Activated CD4-positive, alpha-beta memory T cell treated with anti-CD3 and anti-CD28 coated beads, Interleukin-2, amount 10 ng/mL, durations not matched to agents 7 days and 5 days (primary cell): ENCODE measurements around the gene MLF1. TPM values are rescaled to one million over a fixed set of nuclear protein-coding genes. Genes with fewer than 3 reads are reported as not detected.
"Not testable (repeated sequence)": the region's sequence is repeated elsewhere in the genome, so short reads cannot be mapped to it uniquely, and the experiment has no call there.

Experiments
- CTCF ChIA-PET: fragments of 350-600 bp; sonication (Branson Sonifier 250); formaldehyde crosslinking; loops from one replicate; lab custom pipeline; 2021; ENCODE audit warnings: antibody characterized with exemption, inconsistent platforms; lab: Charles Lee
- POLR2A ChIA-PET: fragments of 350-600 bp; sonication (Branson Sonifier 250); formaldehyde crosslinking; loops from one replicate; lab custom pipeline; 2021; ENCODE audit warnings: antibody characterized with exemption; lab: Charles Lee
- DNase-seq: peaks from one replicate; pipeline ENCODE4 v3.0.0-alpha.2; 2020
- H3K27ac Mint-ChIP-seq: one replicate; pipeline ENCODE4 v1.8.0; 2021; ENCODE audit warnings: mild to moderate bottlenecking, mixed read lengths
- H3K27me3 Mint-ChIP-seq: one replicate; pipeline ENCODE4 v1.8.0; 2021; ENCODE audit warnings: mixed read lengths
- H3K36me3 Mint-ChIP-seq: one replicate; pipeline ENCODE4 v1.8.0; 2021; ENCODE audit warnings: low read depth, mixed read lengths
- H3K4me1 Mint-ChIP-seq: one replicate; pipeline ENCODE4 v1.8.0; 2021; ENCODE audit warnings: mixed read lengths
- H3K4me3 Mint-ChIP-seq: one replicate; pipeline ENCODE4 v1.8.0; 2021; ENCODE audit warnings: mild to moderate bottlenecking, mixed read lengths
- H3K9me3 Mint-ChIP-seq: one replicate; pipeline ENCODE4 v1.8.0; 2021; ENCODE audit warnings: mixed read lengths
- total RNA-seq, 2 experiments: library from RNA; stranded (reverse); gene quantifications; one replicate each; pipeline ENCODE4 v1.2.3, GENCODE V29; 2021

MLF1 gene
- total RNA-seq, result 1 to 10 TPM; 1.0 to 1.5 TPM

GRCh38 chr3:158570999-158571702 is at the start of gene MLF1:
Gene MLF1, plus strand, starts transcription at chr3:158571194. Its CDS starts 107 bp downstream, at chr3:158571301.
- no peaks in the 10 kb centered on the region for H3K9me3 Mint-ChIP-seq
- H3K4me1 Mint-ChIP-seq, result peaks cover 11% of the 10 kb centered on the region
- POLR2A ChIA-PET, result interaction anchor here (1.0 to 2.1 kb wide), 2 partner anchors 12 to 74 kb away, joined by 3 to 5 read pairs; partner anchors contain the start of gene GFM1
- peak within 1 kb of the TSS; percentile 75 for H3K4me3 Mint-ChIP-seq
- H3K27ac Mint-ChIP-seq, result peak within 1 kb of the TSS; percentile 31
- DNase-seq, result peak; percentile 87
- CTCF ChIA-PET, result interaction anchor here (0.6 to 3.4 kb wide), 3 partner anchors 33 to 953 kb away, joined by 3 to 22 read pairs (median 3); partner anchors contain the start of gene GFM1
- peaks cover 18% of the 10 kb centered on the region for H3K27me3 Mint-ChIP-seq
- H3K36me3 Mint-ChIP-seq, result no peaks in the 10 kb centered on the region

- Mint-ChIP-seq H3K9me3 (no peaks in the 10 kb centered on the region), H3K36me3 (no peaks in the 10 kb centered on the region), H3K4me1 (no peaks in the 10 kb centered on the region), H3K27ac (no peak overlapping the region), H3K4me3 (no peak overlapping the region), H3K27me3 (no peaks in the 10 kb centered on the region)
- POLR2A ChIA-PET, result no interaction called here
- no peak for DNase-seq
- CTCF ChIA-PET, result no interaction called here
Observed at GRCh38 chr3:158522221-158523136, 48.5 kb upstream of the MLF1 start.

- Mint-ChIP-seq H3K4me1 (no peaks in the 10 kb centered on the region), H3K36me3 (no peaks in the 10 kb centered on the region), H3K27ac (no peak overlapping the region), H3K9me3 (no peaks in the 10 kb centered on the region), H3K27me3 (no peaks in the 10 kb centered on the region), H3K4me3 (no peak overlapping the region)
- ChIA-PET POLR2A (no interaction called here), CTCF (interaction anchor here (0.9 to 1.1 kb wide), 2 partner anchors 12 to 26 kb away, joined by 3 to 4 read pairs; no protein-coding TSS in a partner anchor)
- no peak for DNase-seq
Observed at GRCh38 chr3:158528076-158528674, 42.8 kb upstream of the MLF1 start.

- no peaks in the 10 kb centered on the region for H3K9me3 Mint-ChIP-seq
- no peak overlapping the region for H3K27ac Mint-ChIP-seq
- no peak for DNase-seq
- ChIA-PET CTCF (interaction anchor here (0.9 to 1.6 kb wide), 3 partner anchors 9 to 917 kb away, joined by 3 to 7 read pairs (median 6); no protein-coding TSS in a partner anchor), POLR2A (no interaction called here)
- H3K4me1 Mint-ChIP-seq, result no peaks in the 10 kb centered on the region
- no peaks in the 10 kb centered on the region for H3K36me3 Mint-ChIP-seq
- no peak overlapping the region for H3K4me3 Mint-ChIP-seq
- H3K27me3 Mint-ChIP-seq, result no peaks in the 10 kb centered on the region
Observed at GRCh38 chr3:158531334-158531733, 39.7 kb upstream of the MLF1 start.

GRCh38 chr3:158532099-158532734 is 38.8 kb upstream of the MLF1 start:
- H3K27ac Mint-ChIP-seq, result no peak overlapping the region
- H3K4me3 Mint-ChIP-seq, result no peak overlapping the region
- CTCF ChIA-PET, result interaction anchor here (0.9 to 1.6 kb wide), 3 partner anchors 8 to 917 kb away, joined by 3 to 7 read pairs (median 6); no protein-coding TSS in a partner anchor
- H3K36me3 Mint-ChIP-seq, result no peaks in the 10 kb centered on the region
- POLR2A ChIA-PET, result no interaction called here
- H3K27me3 Mint-ChIP-seq, result no peaks in the 10 kb centered on the region
- H3K9me3 Mint-ChIP-seq, result no peaks in the 10 kb centered on the region
- H3K4me1 Mint-ChIP-seq, result no peaks in the 10 kb centered on the region
- no peak for DNase-seq

GRCh38 chr3:158535918-158536317 is 35.1 kb upstream of the MLF1 start:
- no peaks in the 10 kb centered on the region for H3K9me3 Mint-ChIP-seq
- H3K4me1 Mint-ChIP-seq, result no peaks in the 10 kb centered on the region
- H3K27ac Mint-ChIP-seq, result no peak overlapping the region
- POLR2A ChIA-PET, result no interaction called here
- H3K36me3 Mint-ChIP-seq, result no peaks in the 10 kb centered on the region
- no peak for DNase-seq
- no peak overlapping the region for H3K4me3 Mint-ChIP-seq
- CTCF ChIA-PET, result no interaction called here
- no peaks in the 10 kb centered on the region for H3K27me3 Mint-ChIP-seq

GRCh38 chr3:158539414-158540014 is 31.5 kb upstream of the MLF1 start:
- Mint-ChIP-seq H3K4me3 (no peak overlapping the region), H3K4me1 (no peaks in the 10 kb centered on the region), H3K36me3 (peaks cover 3% of the 10 kb centered on the region), H3K27ac (no peak overlapping the region), H3K9me3 (no peaks in the 10 kb centered on the region), H3K27me3 (no peaks in the 10 kb centered on the region)
- peak; percentile 31 for DNase-seq
- CTCF ChIA-PET, result interaction anchor here (0.8 to 2.2 kb wide), 9 partner anchors 8 to 250 kb away, joined by 3 to 12 read pairs (median 4); partner anchors contain the start of gene GFM1
- POLR2A ChIA-PET, result no interaction called here

GRCh38 chr3:158540066-158540465 is 30.9 kb upstream of the MLF1 start:
- no peak overlapping the region for H3K27ac Mint-ChIP-seq
- POLR2A ChIA-PET, result no interaction called here
- no peaks in the 10 kb centered on the region for H3K9me3 Mint-ChIP-seq
- CTCF ChIA-PET, result interaction anchor here (1.1 to 2.2 kb wide), 6 partner anchors 9 to 251 kb away, joined by 3 to 12 read pairs (median 6); partner anchors contain the start of gene GFM1
- H3K4me1 Mint-ChIP-seq, result no peaks in the 10 kb centered on the region
- no peak overlapping the region for H3K4me3 Mint-ChIP-seq
- DNase-seq, result no peak
- H3K27me3 Mint-ChIP-seq, result no peaks in the 10 kb centered on the region
- peaks cover 3% of the 10 kb centered on the region for H3K36me3 Mint-ChIP-seq

GRCh38 chr3:158548691-158549090 is 22.3 kb upstream of the MLF1 start:
- H3K27ac Mint-ChIP-seq, result no peak overlapping the region
- peaks cover 3% of the 10 kb centered on the region for H3K9me3 Mint-ChIP-seq
- peaks cover 7% of the 10 kb centered on the region for H3K36me3 Mint-ChIP-seq
- no peaks in the 10 kb centered on the region for H3K27me3 Mint-ChIP-seq
- no peak overlapping the region for H3K4me3 Mint-ChIP-seq
- POLR2A ChIA-PET, result no interaction called here
- CTCF ChIA-PET, result no interaction called here
- DNase-seq, result no peak
- no peaks in the 10 kb centered on the region for H3K4me1 Mint-ChIP-seq

GRCh38 chr3:158549938-158550337 is 21.1 kb upstream of the MLF1 start:
- H3K4me3 Mint-ChIP-seq, H3K9me3 Mint-ChIP-seq, POLR2A ChIA-PET, DNase-seq, H3K36me3 Mint-ChIP-seq, H3K27ac Mint-ChIP-seq, CTCF ChIA-PET, H3K4me1 Mint-ChIP-seq, H3K27me3 Mint-ChIP-seq: not testable (repeated sequence)

GRCh38 chr3:158552124-158552523 is 18.9 kb upstream of the MLF1 start:
- peaks cover 1% of the 10 kb centered on the region for H3K36me3 Mint-ChIP-seq
- no peak for DNase-seq
- H3K27ac Mint-ChIP-seq, result no peak overlapping the region
- H3K9me3 Mint-ChIP-seq, result peaks cover 3% of the 10 kb centered on the region
- H3K27me3 Mint-ChIP-seq, result no peaks in the 10 kb centered on the region
- ChIA-PET CTCF (interaction anchor here (2.6 kb wide), 1 partner anchor 12 kb away, joined by 12 read pairs; no protein-coding TSS in a partner anchor), POLR2A (no interaction called here)
- H3K4me3 Mint-ChIP-seq, result no peak overlapping the region
- no peaks in the 10 kb centered on the region for H3K4me1 Mint-ChIP-seq

GRCh38 chr3:158559504-158559903 is 11.5 kb upstream of the MLF1 start:
- H3K27ac Mint-ChIP-seq, result no peak overlapping the region
- H3K9me3 Mint-ChIP-seq, result no peaks in the 10 kb centered on the region
- CTCF ChIA-PET, result no interaction called here
- no peak overlapping the region for H3K4me3 Mint-ChIP-seq
- DNase-seq, result no peak
- H3K27me3 Mint-ChIP-seq, result peaks cover 2% of the 10 kb centered on the region
- POLR2A ChIA-PET, result interaction anchor here (1.6 kb wide), 1 partner anchor 11 kb away, joined by 5 read pairs; the partner anchor contains the start of gene MLF1
- no peaks in the 10 kb centered on the region for H3K36me3 Mint-ChIP-seq
- H3K4me1 Mint-ChIP-seq, result no peaks in the 10 kb centered on the region
